ENCODE results near the gene PRKG1.
A peak's percentile ranks its signal among the peaks of the same experiment; 100 is the strongest.
"Not testable (repeated sequence)": the region's sequence is repeated elsewhere in the genome, so short reads cannot be mapped to it uniquely, and the experiment has no call there.

PRKG1 gene

DNA sequence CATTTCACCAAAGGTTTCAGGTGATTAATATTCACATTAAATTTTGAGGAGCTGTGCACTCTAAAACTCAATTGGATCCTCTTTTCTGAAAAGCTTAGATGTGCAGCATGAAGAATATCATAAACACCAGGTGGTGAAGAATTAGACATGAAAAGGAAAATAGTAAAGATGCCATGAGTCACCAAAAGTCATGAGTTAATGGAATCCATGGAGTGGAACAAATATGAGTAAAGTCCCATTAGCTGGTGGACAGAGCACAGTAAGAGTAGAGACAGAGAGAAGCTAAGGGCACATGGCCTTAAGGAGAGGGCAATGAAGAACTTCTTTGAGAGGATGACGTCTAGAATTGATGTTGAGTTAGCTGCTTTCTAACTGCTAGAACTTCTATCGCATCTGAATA lies 353.5 kb downstream of the PRKG1 start:
- DNase-seq (ENCODE audit: low spot score), result peak; percentile 54

DNA sequence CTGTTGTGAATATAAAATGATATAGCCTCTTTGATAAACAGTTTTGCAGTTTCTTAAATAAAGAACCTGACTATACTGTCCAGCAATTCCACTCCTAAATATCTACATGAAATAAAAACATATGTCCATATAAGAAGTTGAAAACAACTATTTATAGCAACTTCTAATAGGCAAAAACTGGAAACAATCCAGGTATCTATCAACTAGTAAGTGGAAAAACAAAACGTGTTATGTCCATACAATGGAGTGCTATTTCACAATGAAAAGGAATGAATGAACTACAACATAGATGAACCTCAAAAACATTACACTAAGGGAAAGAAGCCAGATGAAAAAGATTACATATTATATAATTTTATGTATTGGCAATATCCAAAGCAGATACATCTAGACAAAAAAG lies 356.2 kb downstream of the PRKG1 start:
- DNase-seq (ENCODE audit: low spot score), result no peak

DNA sequence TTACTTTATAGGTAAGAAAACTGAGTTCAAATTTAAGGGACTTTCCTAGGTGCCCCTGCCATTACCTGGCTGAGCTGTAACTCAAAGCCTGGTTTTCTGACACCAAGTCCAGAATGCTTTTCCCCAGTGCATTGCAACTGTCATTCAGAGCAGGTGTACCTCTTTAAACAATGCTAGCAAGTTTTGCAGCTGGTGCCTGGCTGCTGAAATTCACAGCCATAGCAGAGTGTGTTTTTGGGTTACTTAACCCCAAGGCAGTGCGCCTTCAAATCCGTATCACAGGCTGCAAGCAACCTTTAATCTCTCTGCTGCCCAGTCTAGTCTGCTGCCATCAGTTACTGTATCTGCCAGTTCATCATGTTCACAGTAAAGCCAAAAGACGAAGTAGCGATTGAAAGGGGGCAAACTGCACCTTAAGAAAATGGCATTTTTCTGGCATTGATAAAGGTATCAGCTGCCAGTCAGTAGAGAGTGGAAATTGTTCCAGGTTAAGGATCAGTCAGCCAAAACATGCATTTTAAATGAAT lies 359.7 kb downstream of the PRKG1 start:
- DNase-seq (ENCODE audit: low spot score), result no peak

DNA sequence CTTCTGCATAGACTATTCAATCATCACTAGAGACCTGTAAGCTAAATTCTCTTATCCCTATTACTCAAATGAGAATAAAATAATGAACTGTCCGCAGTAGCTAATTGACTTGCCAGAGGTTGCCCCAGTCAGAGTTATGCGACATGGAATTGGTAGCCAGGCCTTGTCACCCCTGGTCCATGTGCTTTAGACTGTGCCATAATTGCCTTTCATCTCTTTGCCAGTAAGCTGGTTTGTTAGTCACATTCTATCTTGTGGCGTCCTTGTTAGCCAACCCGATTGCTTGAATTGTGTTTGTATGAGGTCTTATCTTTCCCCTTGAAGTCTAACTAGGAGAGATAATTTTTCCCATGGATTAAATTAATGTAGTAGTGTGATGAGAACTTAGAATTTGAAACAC lies 362.5 kb downstream of the PRKG1 start:
- DNase-seq (ENCODE audit: low spot score), result no peak

DNA sequence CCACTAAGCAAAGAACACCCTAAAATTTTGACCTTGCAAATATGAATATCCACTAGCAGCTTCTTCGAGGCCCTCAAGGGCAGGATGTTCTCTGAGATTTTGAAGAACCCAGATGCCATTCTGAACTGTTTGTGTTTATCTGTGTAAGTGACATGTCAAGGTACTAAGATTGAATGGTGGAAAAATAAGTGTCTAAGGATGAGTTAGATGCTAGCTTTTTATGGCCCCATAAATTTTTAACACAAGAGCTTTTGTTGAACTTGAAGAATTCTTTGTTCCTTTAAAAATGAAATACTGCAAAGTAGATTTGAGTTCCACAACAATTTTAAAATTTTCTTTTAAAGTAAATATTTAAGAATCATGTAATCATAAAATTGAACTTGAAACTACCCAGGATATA lies 365.4 kb downstream of the PRKG1 start:
- DNase-seq (ENCODE audit: low spot score), result no peak

DNA sequence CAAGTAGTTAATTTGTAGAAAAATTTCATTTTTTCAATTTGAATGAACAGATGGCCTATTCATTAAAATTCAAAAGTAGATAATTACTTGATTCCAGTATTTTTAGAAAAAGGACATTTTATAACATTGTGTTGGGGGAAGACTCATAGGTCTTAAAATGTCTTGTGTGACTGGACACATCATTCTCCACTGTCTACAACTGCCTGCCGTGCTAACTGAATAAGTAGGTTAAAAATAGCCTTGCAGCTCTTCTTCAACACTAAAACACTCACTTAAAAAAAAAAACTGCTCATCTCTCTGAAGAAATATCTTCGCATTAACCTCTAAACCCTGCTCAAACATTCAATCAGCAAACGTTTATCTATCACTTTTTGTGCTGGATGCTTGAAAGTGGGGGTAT lies 371.3 kb downstream of the PRKG1 start:
- no peak for DNase-seq (ENCODE audit: low spot score)

DNA sequence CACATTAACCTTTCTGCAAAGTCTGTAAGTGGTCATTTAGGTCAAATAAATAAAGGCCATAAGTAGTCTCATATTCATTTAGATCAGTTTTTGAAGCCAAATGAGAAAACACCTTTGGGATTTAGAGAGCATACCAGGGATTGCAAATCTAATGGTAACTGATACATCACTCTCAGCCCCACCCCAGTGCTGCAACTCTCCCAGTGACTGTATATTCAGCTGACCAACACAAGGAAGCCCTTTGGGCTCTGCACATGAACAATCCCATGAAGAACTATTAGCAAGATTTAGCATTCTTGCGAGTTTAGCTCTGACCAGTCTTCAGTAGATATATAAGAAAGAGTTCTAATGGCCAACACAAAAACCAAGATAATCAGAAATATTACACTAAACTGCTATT lies 372.8 kb downstream of the PRKG1 start:
- no peak for DNase-seq (ENCODE audit: low spot score)

DNA sequence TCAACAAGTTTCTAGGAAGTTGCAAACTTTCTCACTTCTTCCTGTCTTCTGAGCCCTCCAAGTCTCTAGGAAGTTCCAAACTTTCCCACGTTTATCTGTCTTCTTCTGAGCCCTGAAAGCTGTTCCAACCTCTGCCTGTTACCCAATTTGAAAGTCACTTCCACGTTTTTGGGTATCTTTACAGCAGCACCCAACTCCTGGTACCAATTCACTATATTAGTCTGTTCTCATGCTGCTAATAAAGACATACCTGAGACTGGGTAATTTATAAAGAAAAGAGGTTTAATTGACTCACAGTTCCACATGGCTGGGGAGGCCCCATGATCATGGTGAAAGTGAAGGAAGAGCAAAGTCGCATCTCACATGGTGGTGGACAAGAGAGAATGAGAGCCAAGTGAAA lies 381.5 kb downstream of the PRKG1 start:
- DNase-seq (ENCODE audit: low spot score), result not testable (repeated sequence)

DNA sequence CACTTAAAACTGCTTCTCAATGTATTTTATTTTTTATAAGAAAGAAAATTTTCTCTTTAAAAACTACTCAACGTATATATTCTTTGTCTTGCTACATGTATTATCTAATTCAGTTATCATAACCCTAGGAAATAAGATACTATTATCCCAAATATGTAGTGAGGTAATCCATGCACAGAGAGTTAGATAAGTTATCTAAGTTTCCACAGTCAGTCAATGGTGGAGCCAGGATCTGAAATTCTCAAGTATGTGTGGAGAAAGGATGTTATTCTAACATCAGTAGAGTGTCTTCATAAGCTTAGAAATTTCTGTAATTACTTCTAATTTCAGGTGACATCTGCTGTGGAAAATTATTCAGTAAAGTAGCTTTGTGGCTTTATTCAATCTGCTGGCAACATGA lies 385.2 kb downstream of the PRKG1 start:
- DNase-seq (ENCODE audit: low spot score), result no peak

DNA sequence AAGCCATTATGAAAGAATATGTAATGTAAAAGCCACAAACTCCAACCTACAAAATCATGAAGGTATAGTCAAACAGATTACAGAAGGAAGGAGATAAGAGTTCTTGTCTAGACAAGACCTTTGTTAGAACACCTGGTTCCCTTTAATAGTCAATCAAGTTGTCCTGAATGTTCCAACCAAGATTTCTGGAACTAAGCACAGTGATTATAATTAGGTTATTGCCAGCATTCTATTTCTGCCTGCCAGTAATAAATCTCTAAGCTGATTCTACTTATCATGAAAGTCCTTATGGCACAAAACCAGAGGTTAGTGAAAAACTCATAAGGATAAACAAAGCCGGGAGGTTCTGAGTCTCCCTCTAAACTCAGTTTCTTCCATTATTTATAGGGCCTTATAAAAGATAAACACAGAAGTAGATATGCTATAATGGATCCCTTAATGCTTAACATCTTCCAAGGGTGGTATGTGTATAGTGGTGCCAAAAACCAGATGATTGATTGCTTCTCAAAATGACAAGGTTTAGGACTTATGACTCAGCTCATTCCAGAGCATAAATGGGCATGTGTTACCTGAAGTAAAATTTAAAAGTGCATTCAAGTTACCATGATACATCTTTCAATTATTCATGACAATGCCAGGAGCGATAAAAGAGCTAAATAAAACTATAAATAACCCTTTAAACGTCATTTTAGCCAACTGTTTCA lies 387.9 kb downstream of the PRKG1 start:
- peak; percentile 33 for DNase-seq (ENCODE audit: low spot score)

DNA sequence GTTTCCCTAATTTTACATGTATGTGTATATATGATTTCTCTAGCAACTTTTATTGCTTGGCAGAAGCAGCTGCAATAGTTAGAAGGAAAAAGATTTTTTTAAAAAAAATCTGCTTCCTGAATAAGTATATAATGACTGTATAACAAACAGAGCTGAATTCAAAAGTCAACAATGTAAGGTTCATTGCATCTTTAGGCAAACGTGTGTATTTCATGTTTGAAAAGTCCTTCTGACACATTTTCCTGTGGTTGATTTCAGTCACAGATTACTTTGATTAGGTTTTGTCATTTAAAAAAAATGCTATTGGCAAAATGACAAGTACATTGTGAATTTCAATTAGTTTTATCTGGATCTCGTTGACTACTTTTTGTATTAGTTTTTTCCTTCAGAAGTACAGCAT lies 394.1 kb downstream of the PRKG1 start:
- peak; percentile 22 for DNase-seq (ENCODE audit: low spot score)

DNA sequence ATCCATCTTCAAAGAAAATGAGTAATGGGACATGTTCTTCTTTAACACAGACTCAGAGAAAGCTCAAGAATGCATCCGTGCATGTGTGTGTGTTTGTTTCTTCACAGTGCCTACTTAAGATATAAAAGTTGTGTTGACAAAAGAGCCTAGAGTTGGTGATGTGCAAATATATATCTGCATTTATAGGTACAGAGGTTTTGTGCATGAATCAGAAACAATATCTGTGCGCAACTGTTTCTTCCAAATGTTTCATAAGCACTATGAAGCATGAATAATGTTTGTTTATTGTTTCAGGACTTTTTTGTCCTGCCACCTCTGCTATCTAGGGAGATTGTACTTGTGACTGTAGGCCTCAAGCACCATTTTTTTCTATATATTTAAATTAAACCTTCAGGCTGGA lies 395.4 kb downstream of the PRKG1 start:
- DNase-seq (ENCODE audit: low spot score), result no peak

DNA sequence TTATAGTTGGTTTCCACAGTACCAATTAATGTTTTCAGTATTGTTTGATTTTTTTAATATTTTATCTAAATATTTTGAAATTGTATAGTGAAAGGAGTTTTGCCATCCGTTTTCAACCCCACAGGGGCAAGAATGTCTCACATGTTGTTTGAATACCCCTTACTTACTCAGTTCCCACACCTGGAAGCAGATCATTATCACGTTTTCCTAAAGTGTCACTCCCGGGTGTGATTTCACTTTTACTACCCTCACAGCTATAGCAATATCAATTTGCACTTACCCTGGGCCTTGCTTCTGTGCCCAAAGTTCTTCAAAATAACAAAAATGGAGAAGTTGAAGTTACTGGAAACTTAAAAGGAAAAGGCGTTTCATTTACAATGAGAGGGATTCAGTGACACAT lies 397.0 kb downstream of the PRKG1 start:
- no peak for DNase-seq (ENCODE audit: low spot score)

DNA sequence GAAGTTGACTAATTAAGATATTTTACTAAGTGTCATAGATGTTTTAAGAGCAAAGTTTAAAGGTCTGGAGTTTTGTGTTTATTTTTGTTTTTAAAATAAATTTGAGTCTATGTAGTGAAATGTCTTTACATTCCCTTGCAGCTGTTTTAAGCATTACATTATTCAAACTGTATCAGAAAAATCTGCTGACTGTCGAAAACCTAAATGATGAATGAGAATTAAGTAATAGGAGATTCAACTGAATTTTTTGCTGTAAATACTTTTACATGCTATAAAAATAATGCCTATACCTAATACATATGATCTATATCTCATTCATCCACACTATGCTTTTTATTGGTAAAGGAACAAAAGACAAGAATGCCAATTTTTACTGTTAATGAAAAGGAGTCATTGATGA lies 397.9 kb downstream of the PRKG1 start:
- DNase-seq (ENCODE audit: low spot score), result no peak

DNA sequence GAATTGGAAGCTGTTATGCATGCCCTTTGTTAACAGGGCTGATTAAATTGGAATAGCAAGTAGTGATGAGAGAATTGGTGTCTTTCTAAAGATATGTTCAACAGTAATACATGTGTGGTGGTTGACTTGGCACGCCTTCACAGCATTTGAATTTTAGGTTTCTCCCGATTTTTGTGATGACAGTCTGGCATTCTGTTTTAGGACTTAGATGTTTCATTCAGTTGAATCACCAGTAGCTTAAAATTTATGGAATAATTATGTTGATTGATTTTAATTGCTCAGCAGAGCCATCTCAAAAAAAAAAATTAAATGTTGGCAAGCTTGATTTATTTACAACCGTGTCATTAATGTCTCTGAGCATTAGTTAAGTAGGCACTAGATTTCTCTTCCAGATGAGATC lies 405.4 kb downstream of the PRKG1 start:
- DNase-seq (ENCODE audit: low spot score), result no peak

DNA sequence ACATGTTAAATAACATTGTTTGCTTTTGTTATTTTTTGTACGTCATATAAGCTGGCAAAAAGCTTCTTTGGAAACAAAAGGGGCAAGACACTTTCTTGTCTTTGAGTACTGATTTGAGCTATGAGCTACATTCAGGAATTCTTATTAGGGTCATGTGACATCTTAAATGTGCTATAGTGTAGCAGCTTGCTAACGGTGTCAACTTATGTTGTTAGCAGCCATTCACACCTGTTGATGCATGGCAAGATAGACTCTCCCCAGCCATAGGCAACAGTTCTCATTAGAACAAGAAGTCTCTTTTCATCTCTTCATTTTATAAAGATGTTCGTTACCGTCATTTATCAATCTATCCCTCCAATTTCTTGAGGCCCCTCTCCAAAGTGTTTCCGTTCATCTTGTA lies 411.4 kb downstream of the PRKG1 start:
- no peak for DNase-seq (ENCODE audit: low spot score)

DNA sequence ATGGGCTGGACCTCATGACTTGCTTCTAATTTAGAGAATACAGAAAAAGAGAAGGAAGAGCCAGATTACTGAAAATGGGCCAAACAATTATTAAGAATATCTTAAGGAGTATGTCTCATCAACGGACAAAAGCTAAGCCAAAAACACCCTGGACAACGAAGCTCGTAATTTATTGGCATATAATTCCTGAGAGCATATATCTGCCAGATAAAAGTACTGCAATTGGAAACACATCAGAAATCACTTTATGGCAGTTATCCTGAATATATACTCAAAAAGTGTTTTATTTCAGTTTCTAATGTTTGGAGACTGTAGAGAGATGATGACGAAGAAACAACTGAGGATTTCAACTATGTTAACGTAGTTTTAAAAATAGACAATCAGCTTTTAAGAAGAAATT lies 413.3 kb downstream of the PRKG1 start:
- DNase-seq (ENCODE audit: low spot score), result no peak

DNA sequence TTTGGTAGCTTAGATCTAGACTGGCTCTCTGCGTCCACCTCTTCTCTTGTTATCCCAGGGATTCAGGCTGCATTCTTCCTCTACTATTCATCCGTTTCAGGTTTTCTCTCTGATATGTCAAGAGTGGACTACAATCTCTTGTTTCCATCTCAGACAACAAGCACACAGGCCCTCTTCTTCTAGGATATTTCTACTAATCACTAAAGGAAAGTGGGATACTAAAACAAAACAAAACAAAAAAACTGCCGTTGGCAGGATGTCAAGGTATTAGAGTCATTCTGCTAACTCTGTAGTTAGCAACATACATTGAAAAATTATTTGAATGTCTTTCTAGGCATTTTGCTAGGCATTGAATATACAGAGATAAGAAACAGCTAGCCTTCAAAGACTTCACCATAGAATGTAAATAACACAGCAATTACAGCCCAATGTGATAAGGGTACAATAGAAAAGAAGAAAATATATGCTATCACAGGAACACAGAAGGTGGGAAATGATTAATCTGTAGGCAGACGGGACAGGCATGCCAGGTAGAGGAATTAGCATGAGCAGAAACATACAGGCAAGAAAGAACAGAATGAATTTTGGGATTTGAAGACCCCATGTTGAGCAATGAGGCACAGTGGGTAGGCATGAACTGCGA lies 414.6 kb downstream of the PRKG1 start:
- DNase-seq (ENCODE audit: low spot score), result no peak

DNA sequence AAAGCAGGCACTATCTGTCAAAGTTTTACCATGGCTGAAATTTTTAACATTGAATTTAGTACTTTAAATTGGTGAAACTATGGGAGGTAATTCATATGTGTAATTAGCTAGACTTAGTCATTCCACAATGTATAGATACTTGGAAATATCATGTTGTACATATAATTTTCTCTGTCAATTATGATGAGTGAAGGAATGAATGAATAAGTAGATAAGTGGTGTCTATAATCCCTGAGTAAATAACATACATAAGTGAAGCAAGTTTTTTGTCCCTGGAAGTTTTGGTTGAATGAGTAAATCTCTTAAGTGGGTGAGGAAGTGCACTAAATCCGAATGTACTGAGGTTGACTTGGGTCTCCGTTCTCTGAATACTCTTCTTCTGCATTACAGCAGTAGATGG lies 424.1 kb downstream of the PRKG1 start:
- no peak for DNase-seq (ENCODE audit: low spot score)

DNA sequence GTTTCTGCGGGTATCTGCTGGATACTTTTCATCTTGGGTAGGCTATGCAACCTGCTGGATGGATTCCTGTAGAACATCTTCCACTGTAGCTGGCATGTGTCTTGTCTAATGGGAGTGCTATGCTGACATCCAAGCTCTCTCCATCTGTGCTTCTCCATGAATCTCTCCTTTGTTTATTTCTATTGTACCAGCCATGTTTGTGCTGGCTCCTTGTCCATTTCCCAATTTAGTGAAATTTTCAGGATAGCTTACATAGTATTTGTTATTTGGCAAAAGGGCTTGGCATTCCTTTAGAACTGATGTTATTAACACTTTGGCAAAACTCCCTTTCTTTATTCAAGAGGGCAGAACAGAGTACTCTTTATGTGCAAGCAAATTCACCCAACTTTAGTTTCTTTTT lies 427.1 kb downstream of the PRKG1 start:
- DNase-seq (ENCODE audit: low spot score), result no peak

DNA sequence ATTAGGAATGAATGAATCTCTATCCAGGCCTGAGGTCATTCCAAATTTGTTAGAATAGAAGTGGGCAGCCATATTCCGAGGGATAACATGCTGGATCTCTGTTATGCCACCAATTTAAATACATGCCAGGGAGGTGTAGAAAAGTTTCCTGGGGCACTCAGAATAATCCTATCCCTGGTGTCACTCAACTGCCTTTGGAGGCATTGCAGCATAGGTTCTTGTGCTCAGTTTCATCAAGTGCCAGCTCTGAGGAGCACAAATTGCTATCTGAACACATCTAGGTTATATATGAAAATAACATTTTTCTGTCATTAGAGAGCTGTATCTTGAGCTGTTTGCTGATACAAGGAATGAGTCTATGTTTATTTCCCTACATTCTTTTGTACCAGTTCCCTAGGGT lies 427.8 kb downstream of the PRKG1 start:
- no peak for DNase-seq (ENCODE audit: low spot score)

DNA sequence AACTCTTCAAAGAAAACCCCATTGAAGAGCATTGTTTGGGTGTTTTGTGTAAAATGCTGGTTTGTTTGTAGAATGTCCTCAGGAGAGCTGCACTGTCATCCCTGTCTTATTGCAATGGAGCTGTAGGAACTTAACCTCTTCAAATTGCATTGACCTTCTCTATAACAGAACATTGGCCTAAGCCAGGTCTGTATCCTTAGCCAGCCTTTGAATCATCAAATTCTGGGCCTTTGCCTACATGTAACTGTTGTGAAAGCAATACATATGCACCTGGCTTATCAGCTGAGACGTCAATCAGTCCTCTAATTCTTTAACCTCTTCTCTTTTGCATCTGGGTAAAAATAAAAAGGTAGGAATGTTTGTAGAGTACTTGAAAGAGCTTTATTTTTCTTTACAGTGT lies 429.1 kb downstream of the PRKG1 start:
- no peak for DNase-seq (ENCODE audit: low spot score)

DNA sequence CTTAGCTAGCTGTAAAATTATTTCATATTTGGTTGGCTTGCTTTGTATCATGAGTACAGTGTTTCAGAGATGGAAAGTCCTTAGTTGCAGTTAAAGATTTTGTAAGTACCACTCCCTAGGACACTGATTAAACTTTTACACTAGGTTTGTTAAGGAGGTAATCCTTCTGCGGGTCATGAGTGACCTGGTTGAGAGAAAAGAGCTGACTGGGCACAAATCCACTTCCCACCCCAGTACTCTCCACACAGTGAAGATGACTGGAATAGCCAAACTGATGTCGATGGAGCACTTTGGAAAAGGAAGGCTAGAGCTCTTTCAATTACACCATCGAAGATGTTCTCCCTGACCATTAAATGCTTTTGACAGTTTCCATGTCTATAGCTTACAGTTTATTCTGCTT lies 433.2 kb downstream of the PRKG1 start:
- no peak for DNase-seq (ENCODE audit: low spot score)

DNA sequence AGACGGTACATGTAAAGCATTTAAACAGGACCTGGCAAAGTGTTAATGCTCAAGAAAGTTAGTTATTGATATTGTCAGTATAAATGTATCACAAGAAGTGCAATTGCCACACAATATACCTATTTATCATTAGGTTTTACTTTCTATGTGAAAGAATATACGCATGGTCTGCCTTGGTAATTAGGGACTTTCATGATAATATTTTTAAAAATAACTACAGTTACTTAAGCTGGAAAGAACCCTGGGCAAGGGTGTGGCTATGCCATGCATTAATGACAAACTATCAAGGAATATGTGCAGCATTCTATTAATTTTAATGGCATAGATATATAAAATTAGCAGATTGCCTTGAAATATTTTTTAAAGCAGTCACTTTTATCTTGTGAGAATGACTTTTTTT lies 433.9 kb downstream of the PRKG1 start:
- no peak for DNase-seq (ENCODE audit: low spot score)

Measured in kidney tubule cell (primary cell).